ENCODE data around the gene KRT16. TPM values are rescaled to one million over a fixed set of nuclear protein-coding genes. Genes with fewer than 3 reads are reported as not detected.

KRT16 gene
- not detected in 2 replicates for total RNA-seq

GRCh38 chr17:41612376-41613160, at the start of gene KRT16:
Gene KRT16 (minus strand): TSS chr17:41612767. CDS start chr17:41612688, 79 bp downstream.

GRCh38 chr17:41624208-41625101, 11.9 kb upstream of the KRT16 start, which contains the start of gene KRT17:
Gene KRT17 (minus strand): TSS chr17:41624575. CDS start chr17:41624509, 66 bp downstream.

GRCh38 chr17:41586863-41587495, 25.6 kb downstream of the KRT16 start, which contains the start of gene KRT14:
Gene KRT14 (minus strand): TSS chr17:41586895. CDS start chr17:41586834, 61 bp downstream.

GRCh38 chr17:41571561-41572434, 40.8 kb downstream of the KRT16 start, which contains the start of gene KRT9:
Gene KRT9 (minus strand): TSS chr17:41572059. CDS start chr17:41571992, 67 bp downstream.

Other genes with a start within 250 kb of the KRT16 start
- not detected in 2 replicates for gene KRT33B, start 243.0 kb downstream of the KRT16 start, total RNA-seq
- gene KRT34, start 230.5 kb downstream of the KRT16 start, total RNA-seq: not detected in 2 replicates
- not detected in 2 replicates for gene KRT31, start 215.2 kb downstream of the KRT16 start, total RNA-seq
- not detected in 2 replicates for gene KRT37, start 188.2 kb downstream of the KRT16 start, total RNA-seq
- gene KRT38, start 171.8 kb downstream of the KRT16 start, total RNA-seq: not detected in 2 replicates
- not detected in 2 replicates for gene KRT32, start 145.4 kb downstream of the KRT16 start, total RNA-seq
- not detected in 2 replicates for gene KRT35, start 131.6 kb downstream of the KRT16 start, total RNA-seq
- not detected in 2 replicates for gene KRT36, start 122.9 kb downstream of the KRT16 start, total RNA-seq
- 0.75 TPM in 1 of 2 replicates, not detected in the other for gene KRT13, start 107.2 kb downstream of the KRT16 start, total RNA-seq
- gene KRT15, start 93.9 kb downstream of the KRT16 start, total RNA-seq: 0.59 TPM in 1 of 2 replicates, not detected in the other
- gene KRT19, start 84.5 kb downstream of the KRT16 start, total RNA-seq: 22.6 and 32.1 TPM in 2 replicates
- gene KRT9, start 40.7 kb downstream of the KRT16 start, total RNA-seq: not detected in 2 replicates
- gene KRT14, start 25.9 kb downstream of the KRT16 start, total RNA-seq: 0.34 TPM in 1 of 2 replicates, not detected in the other
- gene KRT17, start 11.8 kb upstream of the KRT16 start, total RNA-seq: 7.1 and 9.5 TPM in 2 replicates
- gene EIF1, start 76.1 kb upstream of the KRT16 start, total RNA-seq: 315 and 385 TPM in 2 replicates
- not detected in 2 replicates for gene GAST, start 99.6 kb upstream of the KRT16 start, total RNA-seq
- not detected in 2 replicates for gene HAP1, start 121.9 kb upstream of the KRT16 start, total RNA-seq
- 22.5 and 23.7 TPM in 2 replicates for gene JUP, start 173.9 kb upstream of the KRT16 start, total RNA-seq
- 52.4 and 54.5 TPM in 2 replicates for gene P3H4, start 199.2 kb upstream of the KRT16 start, total RNA-seq
- gene FKBP10, start 200.2 kb upstream of the KRT16 start, total RNA-seq: 395 and 437 TPM in 2 replicates
- gene NT5C3B, start 223.5 kb upstream of the KRT16 start, total RNA-seq: 47.2 and 58.6 TPM in 2 replicates
- gene KLHL10, start 225.1 kb upstream of the KRT16 start, total RNA-seq: not detected in 2 replicates

Measured in cardiac ventricle fibroblast (primary cell).